K562 (cell line): ENCODE results near the gene BMP8B. TPM values are rescaled to one million over a fixed set of nuclear protein-coding genes. Genes with fewer than 3 reads are reported as not detected.
"Not testable (repeated sequence)": the region's sequence is repeated elsewhere in the genome, so short reads cannot be mapped to it uniquely, and the experiment has no call there.

Experiments
- E2F6 ChIP-seq, 2 experiments: IDR thresholded peaks; 2 replicates each; pipeline ENCODE4 v1.6.1; 2011; ENCODE audit warnings: borderline replicate concordance in 1 of 2, control low read depth in 1 of 2, low read depth in 1 of 2, low read length in 1 of 2, mild to moderate bottlenecking in 1 of 2, mixed read lengths in 1 of 2, moderate library complexity in 1 of 2; ENCODE audit not compliant: insufficient read depth in 1 of 2, insufficient read length in 1 of 2, poor library complexity in 1 of 2, severe bottlenecking in 1 of 2; ENCODE audit errors: extremely low read depth in 1 of 2
- FOXK1 ChIP-seq: sonication (generic); formaldehyde crosslinking; IDR thresholded peaks from 2 replicates; pipeline ENCODE4 v1.8.0; 2022; ENCODE audit warnings: missing genetic modification reagents, mild to moderate bottlenecking, borderline replicate concordance
- HDAC8 ChIP-seq: fragments of 450-650 bp; IDR thresholded peaks from 2 replicates; pipeline ENCODE4 v1.6.1; 2016; ENCODE audit warnings: mild to moderate bottlenecking, missing genetic modification characterization, moderate library complexity, missing compliant biosample characterization
- MAZ ChIP-seq, 2 experiments: fragments of 450-650 bp in 1 of 2; sonication (generic) in 1 of 2; formaldehyde crosslinking; IDR thresholded peaks in 1 of 2; conservative IDR thresholded peaks in 1 of 2; 2 replicates each; pipeline versions ENCODE4 v1.4.0 to v1.5.0; 2020; ENCODE audit warnings: mild to moderate bottlenecking in 1 of 2, missing genetic modification reagents in 1 of 2
- USF2 ChIP-seq: sonication (generic); formaldehyde crosslinking; IDR thresholded peaks from 2 replicates; pipeline ENCODE4 v1.5.0; 2020; ENCODE audit warnings: missing genetic modification reagents
- ZBTB33 ChIP-seq: sonication (generic); formaldehyde crosslinking; IDR thresholded peaks from 2 replicates; pipeline ENCODE4 v1.8.1; 2023; ENCODE audit warnings: mild to moderate bottlenecking, missing genetic modification reagents
- ZBTB40 ChIP-seq, 2 experiments: fragments of 450-650 bp in 1 of 2; sonication (generic) in 1 of 2; formaldehyde crosslinking in 1 of 2; IDR thresholded peaks; 2 replicates each; pipeline versions ENCODE4 v1.7.1 to v1.9.0; 2016 to 2022; ENCODE audit warnings: inconsistent platforms in 1 of 2, mild to moderate bottlenecking in 1 of 2, missing genetic modification reagents in 1 of 2
- ZNF589 ChIP-seq: fragments of 200-800 bp; sonication (Bioruptor generic); IDR thresholded peaks from 2 replicates; pipeline ENCODE4 v1.6.1; 2016; ENCODE audit warnings: low read depth, missing genetic modification characterization, missing compliant biosample characterization
- polyA plus RNA-seq, 8 experiments: library from polyadenylated mRNA; depleted of rRNA in 4 of 8; stranded (reverse) in 5 of 8; unstranded in 3 of 8; fragments of >200 nt; fragmentation: Nextera tagmentation in 2 of 8; fragmentation: Illumina TruSeq in 1 of 8; extraction: Ambion mirVana in 2 of 8; extraction: Trizol in 1 of 8; gene quantifications; 2 replicates each; pipeline versions ENCODE4 v1.2.1 to v1.2.3, GENCODE V29; 2011 to 2014; ENCODE audit warnings: inconsistent platforms in 1 of 8, missing spikeins in 1 of 8
- total RNA-seq, 7 experiments: library from RNA; depleted of rRNA in 6 of 7; stranded (reverse); fragments of >200 nt in 6 of 7; fragmentation: Illumina TruSeq in 2 of 7; extraction: Trizol in 2 of 7; gene quantifications; 2 replicates each; pipeline versions ENCODE4 v1.2.1 to v1.2.3, GENCODE V29; 2011 to 2021; ENCODE audit warnings: low replicate concordance in 1 of 7

The BMP8B gene
- total and polyA plus RNA-seq, 9 of the 15 experiments (the other 6 are each of a cell fraction or from before 2014, with no cell fraction given): 0.03 to 0.33 (median 0.14) TPM

GRCh38 chr1:39817091-39817932 is 28.6 kb upstream of the BMP8B start (continued):
- TF ChIP-seq ZNF589: peak; percentile 60; the same call in 1 of the 2 replicates
- TF ChIP-seq ZBTB40 (IDR thresholded peaks at IDR 0.05): not testable (repeated sequence)
- peak; percentile 42; the same call in 1 of the 2 replicates for TF ChIP-seq ZBTB40 (CRISPR knock-in tag; IDR thresholded peaks at IDR 0.05)
- 0 out of 4 replicates have a peak, but pooled peaks of 1 of the 2 experiments have one; percentile 12 for TF ChIP-seq MAZ (CRISPR knock-in tag; conservative IDR thresholded peaks at IDR 0.05 in 1 of 2, IDR thresholded peaks at IDR 0.05 in 1 of 2)
- TF ChIP-seq USF2 (CRISPR knock-in tag): peak; percentile 72
- 0 out of 2 replicates have a peak, but pooled peaks have one; percentile 32 for TF ChIP-seq HDAC8 (tag)
- 0 out of 2 replicates have a peak, but pooled peaks have one; percentile 8 for TF ChIP-seq ZBTB33 (CRISPR knock-in tag)
- peak; percentile 66 to 72 for TF ChIP-seq E2F6 (IDR thresholded peaks at IDR 0.05; ENCODE audit: borderline replicate concordance in 1 of 2, extremely low read depth in 1 of 2, insufficient read depth in 1 of 2, insufficient read length in 1 of 2, low read depth in 1 of 2, low read length in 1 of 2, poor library complexity in 1 of 2, severe bottlenecking in 1 of 2)
- TF ChIP-seq FOXK1: 0 out of 2 replicates have a peak, but pooled peaks have one; percentile 38
